ENCODE data around the gene PSG6.
"Not testable (repeated sequence)": the region's sequence is repeated elsewhere in the genome, so short reads cannot be mapped to it uniquely, and the experiment has no call there.

DNA sequence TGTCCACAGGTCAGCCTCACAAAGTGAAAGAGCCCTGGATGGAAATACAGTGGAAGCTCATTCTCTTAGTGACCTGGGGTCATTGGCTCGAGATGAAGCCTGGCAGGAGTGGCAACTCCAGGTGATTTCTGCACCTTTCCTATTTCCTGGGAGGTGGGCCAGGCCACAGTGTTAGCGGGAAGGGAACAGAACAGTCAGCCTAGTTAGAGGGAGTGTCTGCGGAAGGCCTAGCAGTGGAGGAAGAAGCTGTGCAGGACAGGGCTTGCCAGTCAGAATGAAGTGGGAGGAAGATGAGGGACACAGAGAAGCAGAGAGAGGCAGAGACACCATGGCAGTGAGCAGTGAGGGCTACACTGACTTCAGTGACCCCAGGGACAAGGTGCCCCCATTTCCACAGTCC, 15.7 kb upstream of the PSG6 start:
- TF ChIP-seq, protein P1, sequence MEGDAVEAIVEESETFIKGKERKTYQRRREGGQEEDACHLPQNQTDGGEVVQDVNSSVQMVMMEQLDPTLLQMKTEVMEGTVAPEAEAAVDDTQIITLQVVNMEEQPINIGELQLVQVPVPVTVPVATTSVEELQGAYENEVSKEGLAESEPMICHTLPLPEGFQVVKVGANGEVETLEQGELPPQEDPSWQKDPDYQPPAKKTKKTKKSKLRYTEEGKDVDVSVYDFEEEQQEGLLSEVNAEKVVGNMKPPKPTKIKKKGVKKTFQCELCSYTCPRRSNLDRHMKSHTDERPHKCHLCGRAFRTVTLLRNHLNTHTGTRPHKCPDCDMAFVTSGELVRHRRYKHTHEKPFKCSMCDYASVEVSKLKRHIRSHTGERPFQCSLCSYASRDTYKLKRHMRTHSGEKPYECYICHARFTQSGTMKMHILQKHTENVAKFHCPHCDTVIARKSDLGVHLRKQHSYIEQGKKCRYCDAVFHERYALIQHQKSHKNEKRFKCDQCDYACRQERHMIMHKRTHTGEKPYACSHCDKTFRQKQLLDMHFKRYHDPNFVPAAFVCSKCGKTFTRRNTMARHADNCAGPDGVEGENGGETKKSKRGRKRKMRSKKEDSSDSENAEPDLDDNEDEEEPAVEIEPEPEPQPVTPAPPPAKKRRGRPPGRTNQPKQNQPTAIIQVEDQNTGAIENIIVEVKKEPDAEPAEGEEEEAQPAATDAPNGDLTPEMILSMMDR (conservative IDR thresholded peaks at IDR 0.05; ENCODE audit: low read length): not testable (repeated sequence)
- not testable (repeated sequence) for TF ChIP-seq EZH2phosphoT487 (IDR thresholded peaks at IDR 0.05; ENCODE audit: borderline replicate concordance, low read depth, low read length)
